HUES48 (cell line): ENCODE results near the gene MYORG.
A peak's percentile ranks its signal among the peaks of the same experiment; 100 is the strongest.
"Not testable (repeated sequence)": the region's sequence is repeated elsewhere in the genome, so short reads cannot be mapped to it uniquely, and the experiment has no call there.

Source experiments
- H3K27ac ChIP-seq: one replicate; pipeline ENCODE4 v1.7.0; 2013; ENCODE audit warnings: low read depth, low read length, inconsistent platforms
- H3K27me3 ChIP-seq: 2 replicates; pipeline ENCODE4 v1.6.1; 2013; ENCODE audit warnings: mild to moderate bottlenecking, low read length; ENCODE audit not compliant: control insufficient read depth, insufficient read depth
- H3K36me3 ChIP-seq: 2 replicates; pipeline ENCODE4 v1.6.1; 2013; ENCODE audit warnings: low read length; ENCODE audit not compliant: control insufficient read depth, insufficient read depth
- H3K4me1 ChIP-seq: 2 replicates; pipeline ENCODE4 v1.6.1; 2013; ENCODE audit warnings: mild to moderate bottlenecking, low read length; ENCODE audit not compliant: control insufficient read depth, insufficient read depth
- H3K4me3 ChIP-seq: 2 replicates; pipeline ENCODE4 v1.5.1; 2013; ENCODE audit warnings: mild to moderate bottlenecking, low read depth, low read length
- H3K9ac ChIP-seq: 2 replicates; pipeline ENCODE4 v1.6.1; 2013; ENCODE audit warnings: mild to moderate bottlenecking, low read depth, low read length, moderate library complexity
- H3K9me3 ChIP-seq: 2 replicates; pipeline ENCODE4 v1.6.1; 2013; ENCODE audit warnings: low read length; ENCODE audit not compliant: control insufficient read depth, insufficient read depth

MYORG gene

DNA sequence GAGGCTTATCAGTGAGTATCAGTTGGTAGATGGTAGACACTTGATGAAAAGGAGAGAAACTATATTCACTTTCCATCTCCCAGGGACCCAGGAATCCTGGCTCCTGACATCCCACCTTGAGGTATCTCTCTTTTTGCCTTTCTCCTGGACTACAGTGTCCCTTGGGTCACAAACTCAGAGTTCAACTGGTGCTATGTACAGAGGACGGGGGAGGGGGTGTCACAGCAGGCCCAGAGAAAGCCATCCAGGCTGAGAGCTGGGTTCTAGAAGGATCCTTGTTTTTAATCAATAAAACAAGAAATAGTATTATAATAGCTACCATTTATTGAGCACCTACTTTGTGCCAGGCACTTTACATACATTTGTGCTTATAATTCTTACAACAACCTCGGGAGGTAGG lies 10.3 kb downstream of the MYORG start:
- Histone ChIP-seq H3K4me1 (peaks cover 27% of the 10 kb centered on the region), H3K9ac (no peak overlapping the region), H3K27me3 (peaks cover 5% of the 10 kb centered on the region; the same call in 1 of the 2 replicates), H3K27ac (no peak overlapping the region), H3K36me3 (0 out of 2 replicates have a peak, but pooled peaks cover 3% of the 10 kb centered on the region), H3K4me3 (no peak overlapping the region), H3K9me3 (no peaks in the 10 kb centered on the region)

DNA sequence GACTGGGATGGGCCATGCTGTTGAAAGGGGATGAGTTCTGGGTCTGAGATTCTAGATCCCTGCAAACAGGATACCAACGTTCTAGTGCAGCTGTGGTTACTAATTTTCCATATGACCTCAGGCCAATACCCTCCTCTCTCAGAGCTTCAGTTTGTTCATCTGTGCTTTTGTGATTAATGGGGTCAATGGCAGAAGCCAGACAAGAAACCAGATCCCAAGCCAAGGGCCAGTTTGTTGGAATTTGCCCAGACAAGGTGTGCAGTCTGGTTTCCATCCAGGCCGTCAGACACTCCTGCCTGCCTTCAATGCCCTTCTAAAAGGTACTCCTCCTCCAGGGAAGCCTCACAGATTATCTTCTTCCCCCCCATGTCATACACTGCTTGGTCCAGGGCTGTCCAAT lies 11.4 kb downstream of the MYORG start:
- no peaks in the 10 kb centered on the region for H3K36me3 ChIP-seq
- H3K4me3 ChIP-seq: no peak overlapping the region
- peaks cover 5% of the 10 kb centered on the region; the same call in 1 of the 2 replicates for H3K27me3 ChIP-seq
- H3K27ac ChIP-seq: no peak overlapping the region
- peaks cover 27% of the 10 kb centered on the region for H3K4me1 ChIP-seq
- no peaks in the 10 kb centered on the region for H3K9me3 ChIP-seq
- no peak overlapping the region for H3K9ac ChIP-seq

GRCh38 chr9:34363619-34364351 lies 12.9 kb downstream of the MYORG start:
- no peaks in the 10 kb centered on the region for H3K9me3 ChIP-seq
- H3K4me3 ChIP-seq: peak overlapping the region; percentile 20
- peaks cover 27% of the 10 kb centered on the region for H3K4me1 ChIP-seq
- no peak overlapping the region for H3K9ac ChIP-seq
- peaks cover 5% of the 10 kb centered on the region; the same call in 1 of the 2 replicates for H3K27me3 ChIP-seq
- no peaks in the 10 kb centered on the region for H3K36me3 ChIP-seq
- H3K27ac ChIP-seq: peak overlapping the region; percentile 83

DNA sequence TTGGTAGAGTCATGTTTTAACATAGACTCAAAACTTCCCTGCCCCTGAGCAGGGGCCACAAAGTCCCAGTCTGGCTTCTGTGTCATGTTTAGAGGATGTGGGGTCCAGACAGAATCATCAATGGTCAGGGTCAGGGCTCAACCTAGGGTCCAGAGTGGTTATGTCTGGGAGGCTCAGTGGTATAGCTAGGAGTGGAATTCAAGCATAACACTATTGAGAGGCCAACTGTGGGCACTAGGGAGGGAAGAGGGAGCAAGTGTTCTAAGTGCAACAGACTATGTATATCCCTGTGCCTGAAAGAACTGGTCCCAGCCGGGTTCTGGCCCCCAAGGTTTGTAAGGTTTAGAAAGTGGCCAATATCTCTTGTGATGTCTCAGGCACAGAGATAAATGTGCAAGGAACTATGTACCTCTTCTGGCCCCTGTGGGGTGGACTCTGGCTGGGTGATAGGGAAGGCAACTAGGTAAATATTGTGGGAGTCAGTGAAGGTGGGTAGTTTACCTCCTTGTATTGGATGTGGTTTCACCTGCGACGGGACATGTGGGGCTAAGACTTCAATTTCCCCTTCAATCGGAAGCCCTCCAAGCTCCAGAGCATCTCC lies 14.0 kb downstream of the MYORG start:
- Histone ChIP-seq H3K36me3 (no peaks in the 10 kb centered on the region), H3K27ac (peak overlapping the region; percentile 83), H3K9ac (no peak overlapping the region), H3K4me3 (no peak overlapping the region), H3K9me3 (no peaks in the 10 kb centered on the region), H3K27me3 (peaks cover 5% of the 10 kb centered on the region; the same call in 1 of the 2 replicates), H3K4me1 (peaks cover 27% of the 10 kb centered on the region)

GRCh38 chr9:34352957-34353356 lies 23.7 kb downstream of the MYORG start:
- H3K27ac ChIP-seq: not testable (repeated sequence)

GRCh38 chr9:34352122-34352652 lies 24.5 kb downstream of the MYORG start:
- not testable (repeated sequence) for H3K4me3 ChIP-seq, H3K9me3 ChIP-seq, H3K36me3 ChIP-seq

More at GRCh38 chr9:34352957-34353356, 23.7 kb downstream of the MYORG start:
- H3K4me1 ChIP-seq, H3K27me3 ChIP-seq, H3K4me3 ChIP-seq, H3K36me3 ChIP-seq, H3K9ac ChIP-seq, H3K9me3 ChIP-seq: not testable (repeated sequence)

GRCh38 chr9:34349324-34349723 lies 27.4 kb downstream of the MYORG start:
- Histone ChIP-seq H3K27ac (no peak overlapping the region), H3K4me1 (no peaks in the 10 kb centered on the region), H3K9me3 (no peaks in the 10 kb centered on the region), H3K27me3 (no peaks in the 10 kb centered on the region), H3K36me3 (no peaks in the 10 kb centered on the region), H3K4me3 (no peak overlapping the region), H3K9ac (no peak overlapping the region)

More at GRCh38 chr9:34352122-34352652, 24.5 kb downstream of the MYORG start:
- not testable (repeated sequence) for H3K27ac ChIP-seq, H3K4me1 ChIP-seq, H3K27me3 ChIP-seq, H3K9ac ChIP-seq

DNA sequence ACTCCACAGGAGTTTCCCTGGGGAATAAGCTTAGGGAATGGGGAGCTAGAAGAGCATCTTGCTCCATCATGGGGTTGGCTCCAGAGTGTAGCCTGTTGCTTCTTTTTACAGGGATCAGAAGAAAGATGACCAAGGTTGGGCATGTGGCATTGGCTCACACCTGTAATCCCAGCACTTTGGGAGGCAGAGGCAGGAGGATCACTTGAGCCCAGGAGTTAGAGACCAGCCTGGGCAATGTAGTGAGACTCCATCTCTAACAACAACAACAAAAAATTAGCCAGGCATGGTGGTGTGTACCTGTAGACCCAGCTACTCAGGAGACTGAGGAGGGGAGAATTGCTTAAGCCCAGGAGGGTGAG lies 28.9 kb downstream of the MYORG start:
- no peak overlapping the region for H3K27ac ChIP-seq
- H3K4me3 ChIP-seq: no peak overlapping the region
- H3K36me3 ChIP-seq: peaks cover 10% of the 10 kb centered on the region; the same call in 1 of the 2 replicates
- H3K27me3 ChIP-seq: no peaks in the 10 kb centered on the region
- H3K9me3 ChIP-seq: no peaks in the 10 kb centered on the region
- no peaks in the 10 kb centered on the region for H3K4me1 ChIP-seq
- H3K9ac ChIP-seq: no peak overlapping the region

- Histone ChIP-seq H3K36me3 (peaks cover 14% of the 10 kb centered on the region), H3K4me3 (no peak overlapping the region), H3K9ac (no peak overlapping the region), H3K27ac (no peak overlapping the region), H3K9me3 (no peaks in the 10 kb centered on the region), H3K27me3 (no peaks in the 10 kb centered on the region), H3K4me1 (no peaks in the 10 kb centered on the region)
Observed at GRCh38 chr9:34346873-34347799, 29.6 kb downstream of the MYORG start.

DNA sequence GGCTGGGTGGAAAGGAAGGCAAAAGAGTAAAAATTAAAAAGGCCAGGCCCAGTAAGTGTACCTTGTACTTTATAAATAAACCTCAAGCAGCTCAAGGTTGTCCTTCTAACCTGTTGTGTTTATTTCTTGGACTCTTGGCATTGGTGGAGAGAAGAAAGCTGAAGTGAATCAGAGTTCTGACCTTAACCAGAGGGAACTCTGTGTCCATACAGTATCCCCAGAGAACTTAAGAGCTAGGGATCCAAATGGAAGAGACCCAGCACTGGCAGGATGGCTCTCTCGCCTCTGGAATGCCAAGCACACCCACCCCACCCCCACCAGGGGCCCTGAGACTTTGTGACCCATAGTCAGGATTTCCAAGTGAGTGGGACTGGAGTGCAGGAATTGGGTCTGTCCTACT lies 33.1 kb downstream of the MYORG start:
- Histone ChIP-seq H3K9me3 (no peaks in the 10 kb centered on the region), H3K9ac (no peak overlapping the region), H3K27ac (no peak overlapping the region), H3K4me3 (no peak overlapping the region), H3K4me1 (no peaks in the 10 kb centered on the region), H3K36me3 (peaks cover 41% of the 10 kb centered on the region), H3K27me3 (no peaks in the 10 kb centered on the region)
